ENCODE data around the gene SLC38A4. TPM values are rescaled to one million over a fixed set of nuclear protein-coding genes. Genes with fewer than 3 reads are reported as not detected.
A peak's percentile ranks its signal among the peaks of the same experiment; 100 is the strongest.

SLC38A4 gene
- total RNA-seq, 4 donors from 2014 or later: 0.23 to 0.54 TPM; not detected in 2

DNA sequence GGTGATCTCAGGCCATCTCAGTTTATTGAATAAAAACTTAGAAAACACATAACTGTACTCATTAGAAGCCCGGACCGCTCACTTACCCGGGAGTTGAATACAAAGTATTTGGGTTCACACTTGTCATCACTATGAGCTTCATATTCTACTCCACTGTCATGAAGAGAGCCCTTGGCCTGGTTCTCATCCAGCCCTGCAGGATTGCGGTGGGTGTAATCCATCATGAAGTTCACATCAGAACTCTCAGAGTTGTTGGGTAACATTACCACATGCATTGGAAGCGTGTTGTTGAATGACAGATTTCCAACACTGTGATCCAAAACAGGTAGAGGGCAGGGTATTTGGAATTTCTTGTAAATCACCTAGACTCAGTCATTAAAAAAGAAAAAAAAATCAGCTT is 47.4 kb downstream of the SLC38A4 start:
- H3K4me1 ChIP-seq: peaks cover 0 to 9% (median 0%) of the 10 kb centered on the region in 3 donors
- ATAC-seq: no peak
- H3K36me3 ChIP-seq: no peaks in the 10 kb centered on the region
- H3K27ac ChIP-seq: no peak overlapping the region
- no peak overlapping the region for H3K4me3 ChIP-seq
- WGBS, 2 donors (ENCODE audit: low coverage in 1 of 2): 88 to 91% methylated on average over 3 to 4 of the region's 5 CpGs
- no peaks in the 10 kb centered on the region for H3K27me3 ChIP-seq
- TF ChIP-seq, protein P1, sequence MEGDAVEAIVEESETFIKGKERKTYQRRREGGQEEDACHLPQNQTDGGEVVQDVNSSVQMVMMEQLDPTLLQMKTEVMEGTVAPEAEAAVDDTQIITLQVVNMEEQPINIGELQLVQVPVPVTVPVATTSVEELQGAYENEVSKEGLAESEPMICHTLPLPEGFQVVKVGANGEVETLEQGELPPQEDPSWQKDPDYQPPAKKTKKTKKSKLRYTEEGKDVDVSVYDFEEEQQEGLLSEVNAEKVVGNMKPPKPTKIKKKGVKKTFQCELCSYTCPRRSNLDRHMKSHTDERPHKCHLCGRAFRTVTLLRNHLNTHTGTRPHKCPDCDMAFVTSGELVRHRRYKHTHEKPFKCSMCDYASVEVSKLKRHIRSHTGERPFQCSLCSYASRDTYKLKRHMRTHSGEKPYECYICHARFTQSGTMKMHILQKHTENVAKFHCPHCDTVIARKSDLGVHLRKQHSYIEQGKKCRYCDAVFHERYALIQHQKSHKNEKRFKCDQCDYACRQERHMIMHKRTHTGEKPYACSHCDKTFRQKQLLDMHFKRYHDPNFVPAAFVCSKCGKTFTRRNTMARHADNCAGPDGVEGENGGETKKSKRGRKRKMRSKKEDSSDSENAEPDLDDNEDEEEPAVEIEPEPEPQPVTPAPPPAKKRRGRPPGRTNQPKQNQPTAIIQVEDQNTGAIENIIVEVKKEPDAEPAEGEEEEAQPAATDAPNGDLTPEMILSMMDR (IDR thresholded peaks at IDR 0.05): no peak
- TF ChIP-seq POLR2A (IDR thresholded peaks at IDR 0.05): no peak
- TF ChIP-seq EP300 (IDR thresholded peaks at IDR 0.05): no peak
- H3K9me3 ChIP-seq: no peaks in the 10 kb centered on the region

DNA sequence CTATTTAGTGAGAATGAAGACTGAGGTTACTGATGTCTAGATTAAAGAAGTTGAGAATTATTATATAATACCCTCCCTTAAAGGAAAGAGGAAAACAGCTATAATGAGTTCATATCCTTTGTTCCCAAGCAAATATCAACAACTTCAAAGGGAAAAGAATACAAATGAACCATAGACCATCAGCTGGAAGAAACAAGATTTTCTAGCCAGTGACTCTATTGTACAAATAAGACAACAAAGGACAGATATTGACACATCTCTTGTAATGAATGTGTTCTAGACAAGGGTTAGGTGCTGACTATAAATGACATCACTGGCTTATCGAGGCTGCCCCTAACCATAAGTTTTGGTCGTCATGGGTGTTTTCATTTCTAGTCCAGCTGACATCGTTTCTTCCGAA is 48.2 kb downstream of the SLC38A4 start:
- no peaks in the 10 kb centered on the region for H3K27me3 ChIP-seq
- no peaks in the 10 kb centered on the region for H3K36me3 ChIP-seq
- no peak for TF ChIP-seq POLR2A (IDR thresholded peaks at IDR 0.05)
- TF ChIP-seq EP300 (IDR thresholded peaks at IDR 0.05): no peak
- TF ChIP-seq POLR2AphosphoS5 (IDR thresholded peaks at IDR 0.05): no peak
- TF ChIP-seq, protein P1 (IDR thresholded peaks at IDR 0.05): no peak
- WGBS, 2 donors (ENCODE audit: low coverage in 1 of 2): 42 to 65% methylated on average over 3 to 4 of the region's 4 CpGs
- H3K27ac ChIP-seq: no peak overlapping the region
- H3K4me1 ChIP-seq: peaks cover 0 to 9% (median 0%) of the 10 kb centered on the region in 3 donors
- no peak overlapping the region for H3K4me3 ChIP-seq
- ATAC-seq: no peak
- H3K9me3 ChIP-seq: no peaks in the 10 kb centered on the region

DNA sequence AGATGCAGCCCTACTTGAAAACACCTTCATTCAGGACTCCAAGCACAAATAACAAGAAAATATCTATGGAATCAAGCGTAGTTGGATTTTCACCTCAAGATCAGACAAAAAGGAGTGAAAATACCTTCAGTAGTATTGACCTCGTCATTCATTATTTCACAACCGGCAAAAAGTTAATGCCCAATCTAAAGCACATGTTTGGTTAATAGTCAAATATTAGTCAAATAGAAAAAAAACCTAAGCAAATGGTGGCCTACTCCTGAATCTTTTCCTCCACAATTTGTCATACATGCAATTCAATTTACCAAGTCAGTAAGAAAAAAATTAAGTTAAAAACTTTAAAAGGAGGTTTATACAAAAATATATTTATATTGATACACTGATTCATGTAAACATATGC is 50.0 kb downstream of the SLC38A4 start:
- peaks cover 0 to 9% (median 4%) of the 10 kb centered on the region in 3 donors for H3K4me1 ChIP-seq
- ATAC-seq: no peak
- TF ChIP-seq, protein P1 (IDR thresholded peaks at IDR 0.05): no peak
- TF ChIP-seq POLR2A (IDR thresholded peaks at IDR 0.05) (no peak), EP300 (IDR thresholded peaks at IDR 0.05) (no peak), POLR2AphosphoS5 (IDR thresholded peaks at IDR 0.05) (no peak)
- no peaks in the 10 kb centered on the region for H3K36me3 ChIP-seq
- no peaks in the 10 kb centered on the region for H3K9me3 ChIP-seq
- H3K4me3 ChIP-seq: no peak overlapping the region
- no peaks in the 10 kb centered on the region for H3K27me3 ChIP-seq
- 94 to 95% methylated on average over 3 of the region's 3 CpGs for WGBS, 2 donors (ENCODE audit: low coverage in 1 of 2)
- H3K27ac ChIP-seq: no peak overlapping the region

DNA sequence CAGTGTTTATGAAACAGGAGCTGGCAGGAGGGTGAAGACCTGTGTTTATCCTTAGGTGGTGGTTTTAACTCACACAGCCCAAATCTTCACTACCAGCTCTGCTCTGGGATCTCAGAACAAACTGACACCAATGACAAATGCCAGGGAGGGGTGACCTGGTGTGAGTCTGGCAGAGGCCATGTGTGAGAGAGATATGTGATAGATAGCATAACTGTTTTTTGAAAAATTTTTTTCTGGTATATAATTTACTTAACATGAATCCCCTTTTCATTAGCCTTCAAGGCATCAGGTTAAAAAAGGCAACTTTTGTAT is 51.5 kb downstream of the SLC38A4 start:
- ATAC-seq: no peak
- peaks cover 0 to 9% (median 4%) of the 10 kb centered on the region in 3 donors for H3K4me1 ChIP-seq
- H3K36me3 ChIP-seq: no peaks in the 10 kb centered on the region
- no peak overlapping the region for H3K27ac ChIP-seq
- TF ChIP-seq EP300 (IDR thresholded peaks at IDR 0.05) (no peak), POLR2AphosphoS5 (IDR thresholded peaks at IDR 0.05) (no peak), POLR2A (IDR thresholded peaks at IDR 0.05) (no peak)
- H3K27me3 ChIP-seq: no peaks in the 10 kb centered on the region
- no peaks in the 10 kb centered on the region for H3K9me3 ChIP-seq
- H3K4me3 ChIP-seq: no peak overlapping the region

DNA sequence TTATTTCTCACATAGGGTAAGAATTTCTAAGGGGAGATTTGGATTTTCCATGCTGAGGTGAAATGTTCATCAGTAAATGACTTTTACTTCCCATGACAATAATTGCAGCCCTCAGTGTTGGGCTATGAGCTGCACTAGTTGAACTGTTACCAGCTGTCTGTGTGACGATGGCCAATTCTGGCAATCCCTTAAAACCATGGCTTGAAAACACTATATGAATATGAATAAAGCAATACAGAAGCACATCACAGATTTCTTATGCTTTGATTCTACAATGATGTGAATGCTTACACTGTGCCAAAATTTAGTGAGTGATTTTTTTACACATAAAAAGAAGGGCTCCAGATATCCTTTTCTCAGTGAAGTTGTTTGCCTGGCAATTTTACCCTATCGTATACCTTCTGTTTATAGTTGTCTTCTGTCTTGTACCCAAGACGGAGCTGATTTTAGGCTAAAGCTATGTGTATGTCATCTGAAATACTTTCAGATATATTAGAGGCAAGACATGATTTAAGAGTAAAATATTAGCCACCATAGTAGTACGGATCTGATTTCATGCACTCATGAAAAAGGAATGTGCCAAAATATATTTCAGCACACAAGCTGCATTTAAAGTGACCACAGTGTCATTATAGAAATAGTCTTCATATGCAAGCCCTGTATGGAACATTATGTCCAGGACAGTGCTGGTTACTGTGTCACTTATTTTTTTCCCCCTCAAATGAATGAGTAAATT is 52.0 kb downstream of the SLC38A4 start:
- WGBS, 2 donors (ENCODE audit: low coverage in 1 of 2): 25 to 32% methylated on average over 4 of the region's 4 CpGs
- Histone ChIP-seq H3K27ac (no peak overlapping the region), H3K4me3 (no peak overlapping the region), H3K9me3 (no peaks in the 10 kb centered on the region), H3K36me3 (no peaks in the 10 kb centered on the region), H3K27me3 (no peaks in the 10 kb centered on the region), H3K4me1 (peaks cover 0 to 9% (median 4%) of the 10 kb centered on the region in 3 donors)
- ATAC-seq: no peak
- TF ChIP-seq EP300 (IDR thresholded peaks at IDR 0.05): no peak
- TF ChIP-seq POLR2AphosphoS5 (IDR thresholded peaks at IDR 0.05): peak; percentile 25

DNA sequence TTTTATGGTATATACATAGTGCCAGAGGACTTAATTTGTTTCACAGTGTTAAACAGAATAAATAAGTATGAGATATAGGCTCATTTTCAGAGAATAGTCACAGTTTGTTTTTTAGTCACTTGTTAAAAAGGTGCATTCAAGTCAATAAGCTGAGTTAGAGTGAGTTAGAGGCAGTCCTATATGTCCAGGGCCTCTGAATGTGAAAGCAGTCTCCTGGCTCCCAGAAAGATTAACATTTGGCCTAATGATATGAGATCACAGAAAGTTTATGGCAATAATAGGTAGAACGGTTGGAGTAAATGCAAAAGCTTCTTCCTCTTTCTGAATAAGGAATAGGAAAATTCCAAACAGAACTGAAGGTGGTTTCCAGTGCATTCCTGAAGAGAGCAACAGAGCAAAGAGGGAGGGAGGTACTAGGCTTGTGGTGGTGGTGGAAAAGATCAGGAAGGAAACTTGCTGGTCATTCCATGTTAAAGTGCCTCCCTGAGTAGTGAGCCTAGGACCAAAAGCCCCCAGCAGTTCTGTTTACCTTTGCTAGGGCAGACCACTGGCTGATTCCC is 54.4 kb downstream of the SLC38A4 start:
- no peak for ATAC-seq
- TF ChIP-seq, protein P1 (IDR thresholded peaks at IDR 0.05): no peak
- TF ChIP-seq EP300 (IDR thresholded peaks at IDR 0.05) (no peak), POLR2AphosphoS5 (IDR thresholded peaks at IDR 0.05) (no peak), POLR2A (IDR thresholded peaks at IDR 0.05) (no peak)
- 50% methylated on average over 1 of the region's 1 CpG; no CpG with 5 or more reads in 1 of the 2 donors for WGBS, 2 donors (ENCODE audit: low coverage in 1 of 2)
- no peaks in the 10 kb centered on the region for H3K9me3 ChIP-seq
- H3K27me3 ChIP-seq: no peaks in the 10 kb centered on the region
- H3K36me3 ChIP-seq: no peaks in the 10 kb centered on the region
- H3K27ac ChIP-seq: no peak overlapping the region
- H3K4me1 ChIP-seq: peaks cover 0 to 9% (median 4%) of the 10 kb centered on the region in 3 donors
- H3K4me3 ChIP-seq: no peak overlapping the region
